Measurements from ENCODE around the gene KDM5C.

DNA sequence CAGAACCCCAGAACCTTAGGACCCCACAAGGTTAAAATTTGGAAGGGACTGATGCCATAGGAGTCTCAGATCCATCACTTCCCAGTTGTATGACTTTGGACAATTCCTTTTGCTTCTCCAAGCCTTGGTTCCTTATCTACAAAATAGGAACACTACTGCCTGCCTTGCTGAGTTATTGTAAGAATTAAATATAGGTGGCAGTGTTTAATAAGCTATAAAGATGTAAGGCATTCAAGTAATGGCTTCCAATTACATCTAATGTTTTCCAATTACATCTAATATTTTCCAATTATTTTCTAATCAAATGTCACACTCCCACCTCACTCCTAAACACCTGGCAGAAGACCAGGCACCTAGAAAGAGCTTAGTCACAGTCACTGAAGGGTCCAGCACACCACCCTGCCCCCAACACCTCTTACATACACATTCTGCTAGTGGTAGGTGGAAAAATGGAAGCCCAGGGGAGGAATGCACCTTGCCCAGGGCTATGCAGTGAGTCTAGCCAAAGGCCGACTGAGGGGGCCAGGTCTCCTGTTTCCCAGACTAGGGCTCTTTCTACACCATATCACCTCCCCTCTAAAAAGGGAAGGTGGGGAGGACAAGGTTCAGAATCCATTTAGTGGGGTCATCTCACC, 24.5 kb upstream of the KDM5C start:
- TF ChIP-seq, protein P1, sequence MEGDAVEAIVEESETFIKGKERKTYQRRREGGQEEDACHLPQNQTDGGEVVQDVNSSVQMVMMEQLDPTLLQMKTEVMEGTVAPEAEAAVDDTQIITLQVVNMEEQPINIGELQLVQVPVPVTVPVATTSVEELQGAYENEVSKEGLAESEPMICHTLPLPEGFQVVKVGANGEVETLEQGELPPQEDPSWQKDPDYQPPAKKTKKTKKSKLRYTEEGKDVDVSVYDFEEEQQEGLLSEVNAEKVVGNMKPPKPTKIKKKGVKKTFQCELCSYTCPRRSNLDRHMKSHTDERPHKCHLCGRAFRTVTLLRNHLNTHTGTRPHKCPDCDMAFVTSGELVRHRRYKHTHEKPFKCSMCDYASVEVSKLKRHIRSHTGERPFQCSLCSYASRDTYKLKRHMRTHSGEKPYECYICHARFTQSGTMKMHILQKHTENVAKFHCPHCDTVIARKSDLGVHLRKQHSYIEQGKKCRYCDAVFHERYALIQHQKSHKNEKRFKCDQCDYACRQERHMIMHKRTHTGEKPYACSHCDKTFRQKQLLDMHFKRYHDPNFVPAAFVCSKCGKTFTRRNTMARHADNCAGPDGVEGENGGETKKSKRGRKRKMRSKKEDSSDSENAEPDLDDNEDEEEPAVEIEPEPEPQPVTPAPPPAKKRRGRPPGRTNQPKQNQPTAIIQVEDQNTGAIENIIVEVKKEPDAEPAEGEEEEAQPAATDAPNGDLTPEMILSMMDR (IDR thresholded peaks at IDR 0.05) = no peak
- TF ChIP-seq POLR2A (IDR thresholded peaks at IDR 0.05) = no peak
